GM12875 (cell line): Measurements from ENCODE around the gene ERC2.

ENCODE experiments used
- H3K4me3 ChIP-seq: one replicate; pipeline ENCODE4 v1.5.1; 2011; ENCODE audit warnings: low read depth, low read length, control low read depth
- CTCF ChIP-seq: IDR thresholded peaks from 2 replicates; pipeline ENCODE4 v1.5.1; 2011; ENCODE audit warnings: low read depth, mild to moderate bottlenecking, control low read depth, inconsistent platforms, low read length, moderate library complexity, borderline replicate concordance; ENCODE audit not compliant: insufficient read depth

Gene ERC2

GRCh38 chr3:55637906-55638638 is 830.2 kb downstream of the ERC2 start:
- H3K4me3 ChIP-seq = no peak overlapping the region
- TF ChIP-seq CTCF = no peak

GRCh38 chr3:55636300-55637195 is 831.7 kb downstream of the ERC2 start:
- no peak overlapping the region for H3K4me3 ChIP-seq
- no peak for TF ChIP-seq CTCF

- H3K4me3 ChIP-seq = no peak overlapping the region
- no peak for TF ChIP-seq CTCF
Measured at GRCh38 chr3:55634345-55634744, 833.9 kb downstream of the ERC2 start.

- no peak for TF ChIP-seq CTCF
- H3K4me3 ChIP-seq = no peak overlapping the region
Measured at GRCh38 chr3:55633333-55633732, 834.9 kb downstream of the ERC2 start.

GRCh38 chr3:55631766-55632331 is 836.4 kb downstream of the ERC2 start:
- TF ChIP-seq CTCF = no peak
- no peak overlapping the region for H3K4me3 ChIP-seq

- no peak for TF ChIP-seq CTCF
- H3K4me3 ChIP-seq = no peak overlapping the region
Measured at GRCh38 chr3:55630921-55631299, 837.4 kb downstream of the ERC2 start.
